Right lung (tissue), 10 donors: ENCODE measurements around the gene ALKBH6. TPM values are rescaled to one million over a fixed set of nuclear protein-coding genes. Genes with fewer than 3 reads are reported as not detected.
"Not testable (repeated sequence)": the region's sequence is repeated elsewhere in the genome, so short reads cannot be mapped to it uniquely, and the experiment has no call there.

Source experiments
- DNase-seq, 2 donors: peaks; one replicate each; pipeline ENCODE4 v3.0.0-alpha.2; 2013
- long read RNA-seq, 8 donors: transcript quantifications; one replicate each; lab custom pipeline, GENCODE V29; 2026
- polyA plus RNA-seq, 5 donors: library from polyadenylated mRNA; unstranded; fragments of 120-200 nt; gene quantifications; one replicate each; pipeline versions ENCODE4 v1.2.1 to v1.2.3, GENCODE V29; 2013; ENCODE audit warnings: inconsistent platforms in 1 of 5, low replicate concordance in 1 of 5; ENCODE audit not compliant: insufficient read length in 5 of 5, insufficient read depth in 1 of 5

ALKBH6 gene
- 10 to 100 TPM; 17.2 to 19.0 (median 18.4) TPM for polyA plus RNA-seq
- long read RNA-seq, donor 1, partial matches to known transcripts = 0 of 9 reads
- long read RNA-seq, donor 1, other reads (novel, unspliced or antisense) = 0 of 9 reads
- long read RNA-seq, donor 2, partial matches to known transcripts = 0 of 3 reads
- long read RNA-seq, donor 2, other reads (novel, unspliced or antisense) = 0 of 3 reads
- long read RNA-seq, donor 3, partial matches to known transcripts = 0 of 4 reads
- long read RNA-seq, donor 3, other reads (novel, unspliced or antisense) = 0 of 4 reads
- long read RNA-seq, donor 4, partial matches to known transcripts = 0 of 2 reads
- long read RNA-seq, donor 4, other reads (novel, unspliced or antisense) = 0 of 2 reads
- long read RNA-seq, donor 5, partial matches to known transcripts = 0 of 7 reads
- long read RNA-seq, donor 5, other reads (novel, unspliced or antisense) = 0 of 7 reads
- long read RNA-seq, donor 6, partial matches to known transcripts = 0 of 8 reads
- long read RNA-seq, donor 6, other reads (novel, unspliced or antisense) = 0 of 8 reads
- long read RNA-seq, donor 7, partial matches to known transcripts = 0 of 3 reads
- long read RNA-seq, donor 7, other reads (novel, unspliced or antisense) = 0 of 3 reads
- long read RNA-seq, donor 8, partial matches to known transcripts = 0 of 3 reads
- long read RNA-seq, donor 8, other reads (novel, unspliced or antisense) = 0 of 3 reads

- DNase-seq = peak; percentile 98
These were observed at the start of gene ALKBH6 for GRCh38 chr19:36014012-36014924. ALKBH6 (minus strand) TSS chr19:36014213; CDS start chr19:36013397, 816 bp downstream.

DNA sequence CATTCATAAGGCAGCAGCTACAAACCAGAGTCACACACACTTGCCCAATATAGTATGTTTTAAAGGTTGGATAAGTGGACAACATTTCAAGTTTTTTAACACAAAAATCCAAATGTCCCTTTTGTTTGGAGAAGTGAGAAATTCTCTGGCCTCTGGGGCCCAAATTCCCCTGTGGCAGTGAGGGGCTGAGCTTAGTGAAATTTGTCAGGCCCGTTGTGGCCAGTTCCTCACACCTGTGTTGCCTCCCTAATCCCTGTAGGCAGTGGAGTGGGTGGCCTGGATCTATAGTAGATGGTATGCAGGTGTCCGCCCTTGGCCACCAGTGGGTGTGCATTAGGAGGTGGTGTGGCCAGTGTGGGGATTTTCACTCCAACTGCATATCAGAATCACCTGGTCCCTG lies 47.4 kb upstream of the ALKBH6 start:
- DNase-seq = no peak

DNA sequence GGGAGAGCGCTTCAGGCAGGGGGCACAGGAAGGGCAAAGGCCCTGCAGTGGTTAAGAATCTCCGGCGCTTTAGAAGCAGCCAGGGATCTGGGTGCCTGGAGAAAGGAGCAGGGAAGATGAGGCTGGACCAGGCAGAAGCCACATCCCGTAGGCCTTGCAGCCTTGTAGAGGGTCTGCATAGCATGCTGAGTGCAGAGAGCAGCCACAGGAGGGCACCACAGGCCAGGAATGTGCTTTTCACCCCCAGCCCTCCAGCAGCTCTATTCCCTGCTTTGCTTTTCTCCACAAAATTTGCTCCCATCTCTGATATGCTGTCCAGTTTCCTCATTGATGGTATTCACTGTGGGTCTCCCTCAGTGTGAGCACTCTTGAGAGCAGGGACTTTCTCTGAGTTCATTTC lies 46.4 kb upstream of the ALKBH6 start:
- DNase-seq = no peak

DNA sequence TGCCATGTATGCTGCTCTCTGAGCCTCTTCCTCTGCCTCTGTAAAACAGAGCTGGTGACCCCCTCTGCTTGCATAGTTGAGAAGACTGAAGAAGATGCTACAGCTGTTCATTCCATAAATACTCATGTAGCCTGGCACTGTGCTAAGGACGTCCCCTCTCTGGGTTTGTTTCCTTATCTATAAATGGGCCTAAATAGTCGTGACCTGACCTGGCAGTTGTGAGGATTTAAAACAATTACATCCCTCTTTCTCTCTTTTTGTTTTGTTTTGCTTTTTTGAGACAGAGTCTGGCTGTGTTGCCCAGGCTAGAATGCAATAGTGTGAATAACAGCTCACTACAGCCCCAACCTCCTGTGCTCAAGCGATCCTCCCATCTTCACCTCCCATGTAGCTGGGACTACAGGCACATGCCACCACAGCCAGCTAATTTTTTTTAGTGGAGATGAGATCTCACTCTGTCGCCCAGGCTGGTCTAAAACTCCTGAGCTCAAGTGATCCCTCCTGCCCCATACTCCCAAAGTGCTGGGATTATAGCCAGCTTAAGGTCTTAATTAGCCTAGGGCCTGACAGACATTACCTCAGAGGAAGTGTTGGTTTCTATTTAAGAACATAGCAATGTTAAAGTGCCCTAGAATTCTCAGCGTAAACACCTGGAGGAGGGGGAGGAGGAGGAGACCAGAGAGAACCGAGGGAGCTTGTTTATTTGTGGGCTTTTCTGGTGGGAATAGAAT lies 45.3 kb upstream of the ALKBH6 start:
- no peak for DNase-seq

- no peak for DNase-seq
These were observed 44.6 kb upstream of the ALKBH6 start for GRCh38 chr19:36058481-36059179.

GRCh38 chr19:36054733-36055686 lies 41.0 kb upstream of the ALKBH6 start, which contains the start of gene WDR62:
WDR62 (plus strand) TSS chr19:36054897; CDS start chr19:36054972, 75 bp downstream.
- DNase-seq = no peak

GRCh38 chr19:36054119-36054732 lies 40.2 kb upstream of the ALKBH6 start, which contains the start of gene THAP8:
THAP8 (minus strand) TSS chr19:36054285; CDS start chr19:36054217, 68 bp downstream.
- peak; percentile 100 for DNase-seq

DNA sequence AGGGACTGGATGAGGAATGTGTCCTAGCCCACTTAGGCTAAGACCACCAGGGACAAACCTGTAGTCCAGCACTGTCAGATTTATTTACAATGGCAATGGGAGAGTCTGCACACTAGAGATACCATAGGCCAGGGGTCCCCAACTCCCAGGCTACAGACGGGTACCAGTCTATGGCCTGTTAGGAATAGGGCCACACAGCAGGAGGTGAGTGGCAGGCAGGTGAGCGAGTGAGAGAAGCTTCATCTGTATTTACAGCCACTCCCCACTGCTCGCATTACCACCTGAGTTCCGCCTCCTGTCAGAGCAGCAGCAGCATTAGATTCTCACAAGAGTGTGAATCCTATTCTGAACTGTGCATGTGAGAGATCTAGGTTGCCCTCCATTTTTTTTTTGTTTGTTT lies 37.6 kb upstream of the ALKBH6 start:
- DNase-seq = no peak

DNA sequence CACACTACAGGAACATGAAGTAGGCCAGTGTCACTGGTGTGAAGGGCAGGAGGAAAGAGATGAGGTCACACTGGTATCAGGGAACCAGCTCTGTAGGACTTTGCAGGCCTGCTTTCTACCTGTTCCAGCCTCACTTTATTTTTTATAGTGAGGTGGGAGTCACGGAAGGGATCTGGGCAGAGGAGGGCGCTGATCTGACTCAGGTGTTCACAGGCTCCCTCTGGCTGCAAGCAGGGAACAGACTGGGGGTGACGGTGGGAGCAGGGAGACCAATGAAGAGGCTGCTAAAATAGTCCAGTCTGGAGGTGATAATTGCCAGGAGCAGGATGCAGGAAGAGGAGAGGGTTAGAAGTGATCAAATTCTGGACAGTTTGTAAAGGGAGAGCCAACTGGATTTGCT lies 37.2 kb upstream of the ALKBH6 start:
- no peak for DNase-seq

- no peak for DNase-seq
These were observed 35.2 kb upstream of the ALKBH6 start for GRCh38 chr19:36049080-36049698.

DNA sequence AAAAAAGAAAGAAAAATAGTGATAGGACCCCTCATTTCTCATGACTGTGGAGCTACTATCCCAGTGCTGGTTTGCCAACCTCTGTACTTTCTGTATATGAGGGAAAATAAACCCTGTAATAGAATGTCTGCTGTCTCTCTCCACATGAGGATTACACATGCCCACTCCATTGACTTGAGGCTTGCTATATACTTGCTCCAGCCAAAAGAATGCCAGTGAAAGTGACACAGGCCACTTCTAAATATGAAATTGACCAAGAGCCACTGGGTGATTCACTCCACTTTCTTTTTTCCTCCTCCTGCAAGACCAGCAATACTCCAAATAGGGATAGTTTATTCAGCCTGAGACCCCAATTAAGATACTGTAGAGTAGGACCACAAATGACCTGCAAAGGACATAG lies 33.8 kb upstream of the ALKBH6 start:
- DNase-seq = no peak

DNA sequence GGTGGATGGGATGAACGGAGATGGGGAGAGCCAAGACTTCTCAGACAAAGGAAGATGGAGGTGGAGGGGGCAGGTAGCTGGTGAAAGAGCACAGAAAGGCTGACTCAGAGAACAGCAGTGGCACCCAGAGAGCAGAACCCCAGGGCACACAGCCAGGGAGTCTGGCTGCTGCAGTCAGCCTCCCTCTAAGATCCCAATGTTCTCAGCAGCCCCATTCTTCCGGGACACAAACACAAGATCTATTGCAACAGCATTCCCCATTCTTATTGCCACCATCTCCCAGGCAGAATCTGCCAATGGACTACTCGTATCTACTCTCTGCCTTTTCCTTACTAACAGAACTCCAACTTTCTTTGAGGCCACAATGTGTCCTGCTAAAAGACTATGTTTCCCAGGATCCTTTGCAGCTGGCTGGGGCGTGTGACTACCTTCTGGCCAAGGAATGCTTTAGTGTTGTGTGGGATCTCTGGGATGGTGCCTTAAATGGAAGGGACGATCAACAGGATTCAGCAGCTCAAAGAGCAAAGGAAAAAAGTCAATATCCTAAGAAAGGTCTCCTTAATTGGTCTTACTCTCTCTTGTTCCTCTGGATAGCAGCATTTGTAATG lies 32.5 kb upstream of the ALKBH6 start:
- DNase-seq = no peak

- DNase-seq = no peak
These were observed 29.9 kb upstream of the ALKBH6 start for GRCh38 chr19:36043952-36044351.

DNA sequence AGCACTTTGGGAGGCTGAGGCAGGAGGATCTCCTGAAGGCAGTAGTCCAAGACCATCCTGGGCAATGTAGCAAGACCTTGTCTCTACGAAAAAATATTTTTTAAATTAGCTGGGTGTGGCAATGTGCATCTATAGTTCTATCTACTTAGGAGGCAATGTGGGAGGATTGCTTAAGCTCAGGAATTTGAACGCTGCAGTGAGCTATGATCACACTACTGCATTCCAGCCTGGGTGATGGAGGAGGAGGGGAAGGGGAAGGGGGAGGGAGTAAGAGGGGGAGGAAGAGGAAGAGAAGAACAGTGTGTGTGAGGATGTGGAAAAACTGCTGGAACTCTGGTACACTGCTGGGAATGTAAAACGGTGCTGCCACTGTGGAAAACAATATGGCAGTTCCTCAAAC lies 27.8 kb upstream of the ALKBH6 start:
- DNase-seq = peak in 1 of 2 donors; percentile 13

DNA sequence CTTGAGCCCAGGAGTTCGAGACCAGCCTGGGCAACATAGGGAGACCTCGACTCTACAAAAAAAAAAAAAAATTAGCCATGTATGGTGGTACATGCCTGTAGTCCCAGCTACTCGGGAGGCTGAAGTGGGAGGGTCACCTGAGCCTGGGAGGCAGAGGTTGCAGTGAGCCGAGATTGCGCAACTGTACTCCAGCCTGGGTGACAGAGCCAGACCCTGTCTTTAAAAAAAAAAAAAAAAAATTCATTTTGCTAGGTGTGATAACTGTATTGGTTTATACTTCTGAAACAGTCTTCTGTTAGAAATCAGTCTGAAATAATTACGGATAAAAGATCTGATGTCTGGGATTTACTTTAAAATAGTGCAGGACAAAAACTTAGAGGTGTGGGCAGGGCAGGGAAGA lies 27.1 kb upstream of the ALKBH6 start:
- DNase-seq = not testable (repeated sequence)

- no peak for DNase-seq
These were observed 26.5 kb upstream of the ALKBH6 start for GRCh38 chr19:36040495-36040894.

DNA sequence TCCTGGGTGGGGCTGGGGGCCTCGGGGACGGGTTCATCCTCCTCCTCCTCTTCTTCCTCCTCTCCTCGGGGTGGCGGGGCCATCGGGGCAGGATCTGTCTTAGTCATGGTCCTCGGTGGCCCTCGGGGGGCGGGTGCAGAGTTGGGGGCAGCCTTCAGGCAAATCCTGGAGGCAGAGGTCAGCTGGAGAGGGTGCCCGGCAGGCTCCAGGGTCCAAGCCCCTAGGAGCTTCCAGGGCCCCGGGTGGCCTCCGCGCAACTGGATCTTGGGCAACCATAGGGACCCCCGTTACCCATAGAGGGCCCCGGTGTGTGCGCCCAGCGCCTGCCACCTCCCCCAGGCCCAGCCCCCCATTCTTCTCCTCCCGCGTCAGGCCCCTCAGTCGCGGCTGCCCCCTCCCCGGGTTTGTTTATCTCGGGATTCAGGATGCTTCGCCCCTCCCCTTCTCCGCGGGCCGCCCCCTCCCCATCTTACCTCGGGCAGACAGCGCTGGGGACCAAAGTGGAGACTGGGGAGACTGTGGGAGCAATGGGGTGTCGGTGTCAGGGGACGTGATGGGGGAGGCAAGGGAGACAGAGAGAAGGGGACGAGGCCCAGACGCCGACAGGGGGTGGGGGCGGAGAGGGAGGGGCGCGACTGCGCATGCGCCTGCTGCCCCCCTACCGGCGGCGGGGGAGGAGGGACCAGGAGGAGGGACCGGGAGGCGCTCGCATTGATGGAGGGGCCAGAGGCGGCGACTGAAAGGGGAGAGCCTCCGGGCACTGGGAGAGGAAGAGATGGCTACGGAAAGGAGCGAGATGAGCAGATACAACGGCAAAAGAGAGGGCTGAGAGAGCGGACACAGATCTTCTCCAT lies 18.5 kb upstream of the ALKBH6 start, which contains the start of gene CLIP3:
Gene CLIP3 (minus strand): TSS at position 623 of the 854 bp plus-strand sequence. CDS start 516 bp downstream, at position 107.
- DNase-seq = peak; percentile 65 to 69
